IMR-90 (cell line): ENCODE results near the gene SLC47A2. TPM values are rescaled to one million over a fixed set of nuclear protein-coding genes. Genes with fewer than 3 reads are reported as not detected.

ENCODE experiments used
- ATAC-seq: fragments of 200-7000 bp; cut with Tn5 transposase; 2 replicates; pipeline ENCODE4 v1.9.1; 2020; ENCODE audit warnings: low read depth, mild to moderate bottlenecking, moderate library complexity
- BruUV-seq: library from RNA; stranded (reverse); fragments of 400-500 nt; replicated peaks from 2 replicates; lab custom pipeline; 2021; lab: Mats Ljungman, UMichigan
- CTCF ChIA-PET: fragments of 300-600 bp; formaldehyde crosslinking; extraction: SDS; loops from one replicate; lab custom pipeline; 2021; ENCODE audit warnings: antibody characterized with exemption; lab: Yijun Ruan, JAX
- POLR2A ChIA-PET: fragments of 300-600 bp; sonication (Branson Sonifier 250); formaldehyde crosslinking; loops from one replicate; lab custom pipeline; 2022; ENCODE audit warnings: antibody characterized with exemption; ENCODE audit not compliant: unreplicated experiment; lab: Charles Lee
- DNase-seq: peaks from one replicate; pipeline ENCODE4 v3.0.0; 2013
- H2AFZ ChIP-seq: replicated peaks from 2 replicates; pipeline ENCODE3; 2013; ENCODE audit warnings: low read length, mild to moderate bottlenecking; ENCODE audit not compliant: poor library complexity
- H2AK5ac ChIP-seq: 2 replicates; pipeline ENCODE4 v1.6.1; 2013; ENCODE audit warnings: low read depth, low read length, inconsistent platforms
- H2AK9ac ChIP-seq: replicated peaks from 2 replicates; pipeline ENCODE3; 2013; ENCODE audit warnings: mild to moderate bottlenecking, low read depth, low read length, moderate library complexity; ENCODE audit not compliant: poor library complexity
- H2BK120ac ChIP-seq: 2 replicates; pipeline ENCODE4 v1.6.1; 2013; ENCODE audit warnings: low read depth, low read length, inconsistent platforms
- H2BK15ac ChIP-seq: 3 replicates; pipeline ENCODE4 v1.6.1; 2013; ENCODE audit warnings: low read depth, low read length, inconsistent platforms
- H2BK20ac ChIP-seq: 2 replicates; pipeline ENCODE4 v1.6.1; 2013; ENCODE audit warnings: low read depth, mild to moderate bottlenecking, inconsistent platforms, low read length, moderate library complexity
- H2BK5ac ChIP-seq: 2 replicates; pipeline ENCODE4 v1.6.1; 2013; ENCODE audit warnings: mild to moderate bottlenecking, low read depth, low read length, inconsistent platforms; ENCODE audit not compliant: poor library complexity, severe bottlenecking
- H3K14ac ChIP-seq: replicated peaks from 2 replicates; pipeline ENCODE4 v1.6.1; 2013; ENCODE audit warnings: low read depth, low read length, inconsistent platforms
- H3K18ac ChIP-seq: 2 replicates; pipeline ENCODE4 v1.6.1; 2013; ENCODE audit warnings: low read depth, low read length, control low read depth
- H3K23ac ChIP-seq: 2 replicates; pipeline ENCODE4 v1.6.1; 2013; ENCODE audit warnings: low read depth, low read length, inconsistent platforms
- H3K27ac ChIP-seq: 2 replicates; pipeline ENCODE4 v1.5.1; 2013; ENCODE audit warnings: mild to moderate bottlenecking, control low read depth, low read length; ENCODE audit not compliant: insufficient read depth
- H3K27me3 ChIP-seq: 2 replicates; pipeline ENCODE4 v1.6.1; 2013; ENCODE audit warnings: low read length; ENCODE audit not compliant: control insufficient read depth, insufficient read depth
- H3K36me3 ChIP-seq: 2 replicates; pipeline ENCODE4 v1.6.1; 2013; ENCODE audit warnings: low read length, mixed read lengths; ENCODE audit not compliant: control insufficient read depth, insufficient read depth
- H3K4ac ChIP-seq: 2 replicates; pipeline ENCODE4 v1.6.1; 2013; ENCODE audit warnings: low read depth, low read length, inconsistent platforms
- H3K4me1 ChIP-seq: 2 replicates; pipeline ENCODE4 v1.6.1; 2013; ENCODE audit warnings: low read length, mixed read lengths; ENCODE audit not compliant: control insufficient read depth, insufficient read depth
- H3K4me2 ChIP-seq: 2 replicates; pipeline ENCODE4 v1.6.1; 2013; ENCODE audit warnings: low read depth, mild to moderate bottlenecking, control low read depth, low read length, moderate library complexity
- H3K4me3 ChIP-seq: 2 replicates; pipeline ENCODE4 v1.5.1; 2013; ENCODE audit warnings: low read depth, mild to moderate bottlenecking, control low read depth, low read length, moderate library complexity; ENCODE audit not compliant: insufficient read depth
- H3K56ac ChIP-seq: 2 replicates; pipeline ENCODE4 v1.6.1; 2013; ENCODE audit warnings: low read length, inconsistent platforms; ENCODE audit not compliant: insufficient read depth; ENCODE audit errors: extremely low read depth
- H3K79me1 ChIP-seq, 2 experiments: 2 replicates each; pipeline ENCODE4 v1.6.1; 2013; ENCODE audit warnings: low read length in 2 of 2, inconsistent platforms in 1 of 2, low read depth in 1 of 2
- H3K9ac ChIP-seq: 2 replicates; pipeline ENCODE4 v1.6.1; 2013; ENCODE audit warnings: low read depth, low read length, control low read depth
- H3K9me1 ChIP-seq: 2 replicates; pipeline ENCODE4 v1.6.1; 2013; ENCODE audit warnings: low read length, inconsistent platforms; ENCODE audit not compliant: insufficient read depth
- H3K9me3 ChIP-seq: 2 replicates; pipeline ENCODE4 v1.6.1; 2013; ENCODE audit warnings: low read length; ENCODE audit not compliant: control insufficient read depth, insufficient read depth
- H4K20me1 ChIP-seq: 2 replicates; pipeline ENCODE4 v1.6.1; 2013; ENCODE audit warnings: low read length, inconsistent platforms; ENCODE audit not compliant: insufficient read depth
- H4K5ac ChIP-seq: 2 replicates; pipeline ENCODE4 v1.6.1; 2013; ENCODE audit warnings: mild to moderate bottlenecking, low read depth, low read length, control low read depth
- H4K8ac ChIP-seq, 2 experiments: 2 replicates each; pipeline ENCODE4 v1.6.1; 2013; ENCODE audit warnings: low read depth in 2 of 2, low read length in 2 of 2, control low read depth in 1 of 2, inconsistent platforms in 1 of 2
- H4K91ac ChIP-seq: 2 replicates; pipeline ENCODE4 v1.6.1; 2013; ENCODE audit warnings: low read depth, low read length, inconsistent platforms; ENCODE audit not compliant: insufficient read depth
- BHLHE40 ChIP-seq: fragments of 150-350 bp; IDR thresholded peaks from 2 replicates; pipeline ENCODE4 v1.6.1; 2016; ENCODE audit warnings: mild to moderate bottlenecking, low read depth, low read length
- NFE2L2 ChIP-seq: fragments of 150-350 bp; IDR thresholded peaks from 2 replicates; pipeline ENCODE4 v1.6.1; 2016; ENCODE audit warnings: low read depth, mild to moderate bottlenecking, low read length
- RCOR1 ChIP-seq: IDR thresholded peaks from 2 replicates; pipeline ENCODE4 v1.6.1; 2012; ENCODE audit warnings: mild to moderate bottlenecking, low read length, improper control_type of control experiment; ENCODE audit not compliant: insufficient replicate concordance
- USF2 ChIP-seq: fragments of 150-350 bp; IDR thresholded peaks from 2 replicates; pipeline ENCODE4 v1.6.1; 2017; ENCODE audit warnings: mild to moderate bottlenecking, antibody characterized with exemption, low read length, low read depth
- WGBS, 2 experiments: methylation state at CpG; one replicate each; pipeline versions ENCODE4 v1.1.5 to v1.1.7; 2013; ENCODE audit warnings: missing lambda C conversion rate in 2 of 2; ENCODE audit not compliant: insufficient read length in 1 of 2; ENCODE audit errors: extremely low coverage in 2 of 2; 5-methylcytosine and 5-hydroxymethylcytosine counted together
- dilution Hi-C: fragments of 300-500 bp; cut with HindIII; formaldehyde crosslinking; loops from one replicate; pipeline ENCODE4 v1.14.3; 2018; ENCODE audit warnings: low sequenced_read_pairs; ENCODE audit not compliant: unreplicated experiment
- in situ Hi-C: fragments of 300-500 bp; cut with MboI; formaldehyde crosslinking; loops from 3 replicates; pipeline ENCODE4 v1.14.3; 2019; ENCODE audit warnings: low sequenced_read_pairs, inconsistent platforms, mixed read lengths
- intact Hi-C: fragments of 100-400 bp; cut with micrococcal nuclease; formaldehyde crosslinking; loops from 2 replicates; pipeline ENCODE4 v1.10.0; 2022
- polyA plus RNA-seq, 3 experiments: library from polyadenylated mRNA; depleted of rRNA; stranded (reverse); fragments of >200 nt; gene quantifications; 2 replicates each; pipeline ENCODE4 v1.2.3, GENCODE V29; 2012; ENCODE audit warnings: low replicate concordance in 1 of 3
- total RNA-seq: library from RNA; depleted of rRNA; stranded (reverse); fragments of >200 nt; gene quantifications from 2 replicates; pipeline ENCODE4 v1.2.3, GENCODE V29; 2012

SLC47A2 gene
- total and polyA plus RNA-seq, 2 of the 4 experiments (the other 2 are of a cell fraction) = not detected

GRCh38 chr17:19727501-19728078 lies 11.2 kb upstream of the SLC47A2 start:
- peak overlapping the region; percentile 75 for H3K4ac ChIP-seq
- peak overlapping the region; percentile 78 for H2BK120ac ChIP-seq
- 0 out of 2 replicates have a peak, but pooled peaks cover 4% of the 10 kb centered on the region for H3K9me1 ChIP-seq
- no peak overlapping the region; the same call in 2 of the 3 replicates for H2BK15ac ChIP-seq
- no peaks in the 10 kb centered on the region for H3K79me1 ChIP-seq
- peak overlapping the region; percentile 35 for H2AFZ ChIP-seq
- peaks cover 11% of the 10 kb centered on the region; the same call in 1 of the 2 replicates for H3K4me1 ChIP-seq
- H3K23ac ChIP-seq = 0 out of 2 replicates have a peak overlapping the region, but pooled peaks have one; percentile 50
- H3K4me2 ChIP-seq = peak overlapping the region; percentile 3; the same call in 1 of the 2 replicates
- WGBS, 2 experiments = 61% methylated on average over 2 of the region's 4 CpGs; no CpG with 5 or more reads in 1 of the 2 experiments
- H3K27ac ChIP-seq = peak overlapping the region; percentile 88; the same call in 1 of the 2 replicates
- H3K9ac ChIP-seq = peak overlapping the region; percentile 16; the same call in 1 of the 2 replicates
- peak overlapping the region; percentile 46; the same call in 1 of the 2 replicates for H4K91ac ChIP-seq
- ChIA-PET POLR2A (interaction anchor here (0.5 to 1.0 kb wide), 3 partner anchors 80 to 83 kb away, joined by 3 to 16 read pairs (median 7); no protein-coding TSS in a partner anchor), CTCF (interaction anchor here (1.2 kb wide), 2 partner anchors 35 to 39 kb away, joined by 3 to 5 read pairs; no protein-coding TSS in a partner anchor)
- in situ Hi-C loops (no loop called here), intact Hi-C loops (no loop called here), dilution Hi-C loops (no loop called here)
- H3K18ac ChIP-seq = peak overlapping the region; percentile 70
- peaks cover 2% of the 10 kb centered on the region; the same call in 1 of the 2 replicates for H3K9me3 ChIP-seq
- ATAC-seq (peak; percentile 59), DNase-seq (peak; percentile 68)
- peak overlapping the region in 1 of 2 experiments; percentile 67; a peak in 1 of 4 replicates for H4K8ac ChIP-seq
- H3K14ac ChIP-seq = 0 out of 2 replicates have a peak overlapping the region, but pooled peaks have one; percentile 28
- H3K36me3 ChIP-seq = no peaks in the 10 kb centered on the region
- H2AK5ac ChIP-seq = peak overlapping the region; percentile 10
- no peak overlapping the region for H2BK5ac ChIP-seq
- H3K4me3 ChIP-seq = no peak overlapping the region
- no peaks in the 10 kb centered on the region for H4K20me1 ChIP-seq
- H4K5ac ChIP-seq = peak overlapping the region; percentile 76
- H2BK20ac ChIP-seq = peak overlapping the region; percentile 59
- TF ChIP-seq BHLHE40 = 0 out of 2 replicates have a peak, but pooled peaks have one; percentile 16
- TF ChIP-seq RCOR1 = no peak
- TF ChIP-seq USF2 = peak; percentile 41; the same call in 1 of the 2 replicates
- no peak for TF ChIP-seq NFE2L2
- BruUV-seq = no TSS peak
- no peak overlapping the region for H3K56ac ChIP-seq
- peaks cover 20% of the 10 kb centered on the region for H3K27me3 ChIP-seq
- no peak overlapping the region for H2AK9ac ChIP-seq
